HepG2 (cell line): ENCODE data around the gene STAMBPL1. TPM values are rescaled to one million over a fixed set of nuclear protein-coding genes. Genes with fewer than 3 reads are reported as not detected.

Experiments
- ATAC-seq: fragments of 200-7000 bp; cut with Tn5 transposase; 3 replicates; pipeline ENCODE4 v1.9.1; 2020; ENCODE audit warnings: mild to moderate bottlenecking, moderate library complexity
- BruUV-seq: library from RNA; stranded (reverse); fragments of 400-500 nt; replicated peaks from 2 replicates; lab custom pipeline; 2021; lab: Mats Ljungman, UMichigan
- CTCF ChIA-PET: fragments of 300-600 bp; formaldehyde crosslinking; extraction: SDS; loops from one replicate; lab custom pipeline; 2021; ENCODE audit warnings: low total read pairs, inconsistent platforms, low intra/inter-chr PET ratio; lab: Yijun Ruan, JAX
- POLR2A ChIA-PET: fragments of 350-600 bp; sonication (Branson Sonifier 250); formaldehyde crosslinking; loops from one replicate; lab custom pipeline; 2020; ENCODE audit warnings: antibody characterized with exemption, inconsistent platforms; lab: Yijun Ruan, JAX
- DNase-seq: peaks from one replicate; pipeline ENCODE4 v3.0.0-alpha.2; 2015; ENCODE audit warnings: low spot score
- FAIRE-seq: peaks from 3 replicates; lab custom pipeline; 2011; peaks lifted over from hg19 to GRCh38; lab: Jason Lieb, UNC
- H2AFZ ChIP-seq: one replicate; pipeline ENCODE4 v1.6.1; 2011; ENCODE audit warnings: low read length, inconsistent platforms
- H3K27ac ChIP-seq: fragments of 300-600 bp; 3 replicates; pipeline ENCODE4 v1.8.0; 2011; ENCODE audit warnings: mixed run types, mild to moderate bottlenecking, mixed read lengths, low read length, inconsistent platforms; ENCODE audit not compliant: insufficient read depth; ENCODE audit errors: extremely low read length
- H3K27me3 ChIP-seq, 2 experiments: fragments of 200-600 bp in 1 of 2; 2 replicates in 1 of 2; 3 replicates in 1 of 2; pipeline versions ENCODE4 v1.6.0 to v1.8.0; 2011; ENCODE audit warnings: low read length in 2 of 2, mild to moderate bottlenecking in 2 of 2, moderate library complexity in 2 of 2, inconsistent platforms in 1 of 2; ENCODE audit not compliant: insufficient read depth in 2 of 2, control insufficient read depth in 1 of 2
- H3K36me3 ChIP-seq, 2 experiments: fragments of 200-600 bp in 1 of 2; replicated peaks in 1 of 2; 2 replicates in 1 of 2; 3 replicates in 1 of 2; pipeline versions ENCODE4 v1.5.1 to v1.8.0; 2011; ENCODE audit warnings: low read length in 2 of 2, inconsistent platforms in 1 of 2; ENCODE audit not compliant: insufficient read depth in 2 of 2, control insufficient read depth in 1 of 2
- H3K4me1 ChIP-seq: 2 replicates; pipeline ENCODE4 v1.5.1; 2012; ENCODE audit warnings: low read length, inconsistent platforms; ENCODE audit not compliant: insufficient read depth
- H3K4me2 ChIP-seq: 2 replicates; pipeline ENCODE4 v1.6.0; 2011; ENCODE audit warnings: low read depth, low read length, inconsistent platforms
- H3K4me3 ChIP-seq, 3 experiments: fragments of 200-600 bp in 1 of 3; sonication (generic), shearing (Covaris generic) in 1 of 3; replicated peaks in 1 of 3; 2 replicates each; pipeline ENCODE4 v1.5.1; 2011 to 2016; ENCODE audit warnings: low read length in 3 of 3, inconsistent platforms in 2 of 3, low read depth in 2 of 3, mild to moderate bottlenecking in 2 of 3, control low read depth in 1 of 3, mixed read lengths in 1 of 3; ENCODE audit not compliant: insufficient read depth in 1 of 3
- H3K79me2 ChIP-seq: one replicate; pipeline ENCODE4 v1.6.1; 2011; ENCODE audit warnings: low read length, inconsistent platforms; ENCODE audit not compliant: insufficient read depth
- H3K9ac ChIP-seq: 2 replicates; pipeline ENCODE4 v1.6.0; 2011; ENCODE audit warnings: mild to moderate bottlenecking, low read depth, low read length, inconsistent platforms; ENCODE audit not compliant: insufficient read depth
- H3K9me3 ChIP-seq: 2 replicates; pipeline ENCODE4 v1.5.1; 2012; ENCODE audit warnings: mild to moderate bottlenecking, low read length
- H4K20me1 ChIP-seq: 2 replicates; pipeline ENCODE4 v1.6.0; 2011; ENCODE audit warnings: inconsistent platforms, mild to moderate bottlenecking, low read length, moderate library complexity; ENCODE audit not compliant: insufficient read depth
- FOXK2 ChIP-seq: fragments of 450-650 bp; IDR thresholded peaks from 2 replicates; pipeline ENCODE4 v1.6.1; 2016
- GFI1 ChIP-seq: sonication (generic); formaldehyde crosslinking; IDR thresholded peaks from 2 replicates; pipeline ENCODE4 v1.5.0; 2020; ENCODE audit warnings: missing genetic modification reagents, mild to moderate bottlenecking, borderline replicate concordance
- JDP2 ChIP-seq: sonication (generic); formaldehyde crosslinking; IDR thresholded peaks from 2 replicates; pipeline ENCODE4 v1.8.1; 2022; ENCODE audit warnings: missing genetic modification reagents, borderline replicate concordance
- SALL2 ChIP-seq: sonication (generic); formaldehyde crosslinking; IDR thresholded peaks from 2 replicates; pipeline ENCODE4 v1.8.1; 2023; ENCODE audit warnings: mild to moderate bottlenecking, missing genetic modification reagents, inconsistent platforms
- TSC22D2 ChIP-seq: sonication (generic); formaldehyde crosslinking; IDR thresholded peaks from 2 replicates; pipeline ENCODE4 v1.5.1; 2020; ENCODE audit warnings: missing genetic modification reagents, mild to moderate bottlenecking, borderline replicate concordance
- ZBTB44 ChIP-seq: sonication (generic); formaldehyde crosslinking; IDR thresholded peaks from 2 replicates; pipeline ENCODE4 v1.4.0; 2020; ENCODE audit warnings: missing genetic modification reagents
- ZFP90 ChIP-seq: sonication (generic); formaldehyde crosslinking; IDR thresholded peaks from 2 replicates; pipeline ENCODE4 v1.8.0; 2022; ENCODE audit warnings: missing genetic modification reagents, mild to moderate bottlenecking, inconsistent platforms, borderline replicate concordance
- ZNF503 ChIP-seq: sonication (generic); formaldehyde crosslinking; IDR thresholded peaks from 2 replicates; pipeline ENCODE4 v1.4.0; 2020; ENCODE audit warnings: missing genetic modification reagents
- ZNF883 ChIP-seq: sonication (generic); formaldehyde crosslinking; IDR thresholded peaks from 2 replicates; pipeline ENCODE4 v1.5.1; 2020; ENCODE audit warnings: mild to moderate bottlenecking, missing genetic modification reagents; ENCODE audit errors: not compliant biosample characterization
- WGBS: methylation state at CpG from one replicate; pipeline ENCODE4 v1.1.6; 2017; ENCODE audit warnings: low lambda C conversion rate; 5-methylcytosine and 5-hydroxymethylcytosine counted together
- in situ Hi-C: cut with HindIII; loops from 2 replicates; pipeline ENCODE4 v1.10.0; 2017; ENCODE audit warnings: low pct_unique_long_range_greater_than_20kb; ENCODE audit not compliant: extremely low pct_ligation_motif_present
- intact Hi-C: fragments of 100-400 bp; cut with micrococcal nuclease; formaldehyde crosslinking; loops from one replicate; pipeline ENCODE4 v1.10.0; 2022; ENCODE audit not compliant: unreplicated experiment
- polyA plus RNA-seq, 8 experiments: library from polyadenylated mRNA; depleted of rRNA in 3 of 8; stranded (reverse) in 7 of 8; unstranded in 1 of 8; fragments of >200 nt; fragmentation: Illumina TruSeq in 4 of 8; extraction: Trizol in 4 of 8; gene quantifications; 2 replicates each; pipeline versions ENCODE4 v1.2.1 to v1.2.3, GENCODE V29; 2011 to 2016; ENCODE audit warnings: low read depth in 4 of 8, missing spikeins in 1 of 8, mixed read lengths in 1 of 8; ENCODE audit not compliant: insufficient read depth in 1 of 8
- total RNA-seq, 5 experiments: library from RNA; depleted of rRNA; stranded (reverse); fragments of >200 nt; fragmentation: Illumina TruSeq; extraction: Trizol; gene quantifications; 2 replicates each; pipeline ENCODE4 v1.2.3, GENCODE V29; 2016; ENCODE audit warnings: low read depth in 1 of 5
- TF ChIP-seq, protein P1 (sequence below): sonication (generic); formaldehyde crosslinking; IDR thresholded peaks from 2 replicates; pipeline ENCODE4 v1.8.1; 2023; ENCODE audit warnings: missing genetic modification reagents, inconsistent platforms, borderline replicate concordance
- TF ChIP-seq, protein P2 (sequence below): sonication (generic); formaldehyde crosslinking; IDR thresholded peaks from 2 replicates; pipeline ENCODE4 v1.4.0; 2020; ENCODE audit warnings: missing genetic modification reagents, mild to moderate bottlenecking, borderline replicate concordance

The STAMBPL1 gene
- total and polyA plus RNA-seq, 2 of the 13 experiments (the other 11 are each of a cell fraction or from before 2014, with no cell fraction given): 1.4 to 1.5 TPM

DNA sequence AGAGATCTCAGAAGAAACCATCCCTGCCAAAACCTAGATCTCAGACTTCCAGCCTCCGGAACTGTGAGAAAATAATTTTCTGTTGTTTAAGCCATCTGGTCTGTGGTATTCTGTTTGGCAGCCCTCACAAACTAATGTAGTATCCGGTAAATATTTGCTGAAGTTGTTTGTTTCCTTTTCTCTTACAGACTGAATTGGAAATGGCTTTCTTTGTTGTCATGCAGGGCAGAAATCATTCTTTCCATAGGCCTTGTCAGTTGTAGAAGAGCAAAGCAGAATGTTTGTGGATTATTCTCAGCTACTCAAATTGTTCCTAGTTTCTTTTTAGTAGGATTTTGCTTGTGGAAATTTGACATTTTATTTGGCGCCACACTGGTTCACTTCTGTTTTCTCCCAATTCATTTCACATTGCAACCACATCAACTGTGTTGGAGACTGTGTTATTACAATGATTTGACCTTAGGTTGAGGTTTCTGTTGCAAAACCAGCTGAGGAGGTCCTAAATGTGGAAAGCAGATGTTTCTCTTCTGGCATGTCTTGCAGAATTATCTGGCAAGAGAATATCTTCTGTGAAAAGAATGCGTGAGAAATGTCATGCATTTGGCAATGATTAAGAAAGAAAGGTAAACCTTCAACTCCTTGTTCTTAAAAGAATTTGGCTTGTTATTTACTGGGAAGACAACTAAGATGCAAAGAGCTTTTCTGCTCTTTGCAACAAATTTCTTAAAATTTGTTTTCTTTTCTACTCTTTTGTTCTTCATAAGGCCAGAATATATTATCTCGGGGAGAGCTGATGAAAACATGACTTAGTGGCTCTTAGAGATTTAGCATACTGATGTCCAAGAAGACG, 46.7 kb downstream of the STAMBPL1 start:
- no TSS peak for BruUV-seq
- Histone ChIP-seq H3K4me2 (no peak overlapping the region), H3K79me2 (no peaks in the 10 kb centered on the region), H3K4me1 (no peaks in the 10 kb centered on the region), H4K20me1 (no peaks in the 10 kb centered on the region), H3K4me3 (no peak overlapping the region), H3K36me3 (no peaks in the 10 kb centered on the region), H3K27ac (no peak overlapping the region), H3K9ac (no peak overlapping the region), H2AFZ (no peak overlapping the region), H3K27me3 (no peaks in the 10 kb centered on the region), H3K9me3 (no peaks in the 10 kb centered on the region)
- 75% methylated on average over 6 of the region's 6 CpGs for WGBS
- ATAC-seq (no peak), FAIRE-seq (no peak), DNase-seq (no peak)
- in situ Hi-C loops (no loop called here), intact Hi-C loops (no loop called here)
- ChIA-PET CTCF (no interaction called here), POLR2A (no interaction called here)
- TF ChIP-seq ZNF503 (CRISPR knock-in tag): no peak
- TF ChIP-seq, protein P1, sequence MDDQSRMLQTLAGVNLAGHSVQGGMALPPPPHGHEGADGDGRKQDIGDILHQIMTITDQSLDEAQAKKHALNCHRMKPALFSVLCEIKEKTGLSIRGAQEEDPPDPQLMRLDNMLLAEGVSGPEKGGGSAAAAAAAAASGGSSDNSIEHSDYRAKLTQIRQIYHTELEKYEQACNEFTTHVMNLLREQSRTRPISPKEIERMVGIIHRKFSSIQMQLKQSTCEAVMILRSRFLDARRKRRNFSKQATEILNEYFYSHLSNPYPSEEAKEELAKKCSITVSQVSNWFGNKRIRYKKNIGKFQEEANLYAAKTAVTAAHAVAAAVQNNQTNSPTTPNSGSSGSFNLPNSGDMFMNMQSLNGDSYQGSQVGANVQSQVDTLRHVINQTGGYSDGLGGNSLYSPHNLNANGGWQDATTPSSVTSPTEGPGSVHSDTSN (CRISPR knock-in tag): no peak
- no peak for TF ChIP-seq GFI1
- no peak for TF ChIP-seq SALL2 (CRISPR knock-in tag)
- no peak for TF ChIP-seq TSC22D2 (CRISPR knock-in tag)
- no peak for TF ChIP-seq ZNF883 (CRISPR knock-in tag)
- no peak for TF ChIP-seq ZFP90 (CRISPR knock-in tag)
- TF ChIP-seq JDP2 (CRISPR knock-in tag): no peak
- no peak for TF ChIP-seq FOXK2
- TF ChIP-seq ZBTB44 (CRISPR knock-in tag): no peak
- TF ChIP-seq, protein P2, sequence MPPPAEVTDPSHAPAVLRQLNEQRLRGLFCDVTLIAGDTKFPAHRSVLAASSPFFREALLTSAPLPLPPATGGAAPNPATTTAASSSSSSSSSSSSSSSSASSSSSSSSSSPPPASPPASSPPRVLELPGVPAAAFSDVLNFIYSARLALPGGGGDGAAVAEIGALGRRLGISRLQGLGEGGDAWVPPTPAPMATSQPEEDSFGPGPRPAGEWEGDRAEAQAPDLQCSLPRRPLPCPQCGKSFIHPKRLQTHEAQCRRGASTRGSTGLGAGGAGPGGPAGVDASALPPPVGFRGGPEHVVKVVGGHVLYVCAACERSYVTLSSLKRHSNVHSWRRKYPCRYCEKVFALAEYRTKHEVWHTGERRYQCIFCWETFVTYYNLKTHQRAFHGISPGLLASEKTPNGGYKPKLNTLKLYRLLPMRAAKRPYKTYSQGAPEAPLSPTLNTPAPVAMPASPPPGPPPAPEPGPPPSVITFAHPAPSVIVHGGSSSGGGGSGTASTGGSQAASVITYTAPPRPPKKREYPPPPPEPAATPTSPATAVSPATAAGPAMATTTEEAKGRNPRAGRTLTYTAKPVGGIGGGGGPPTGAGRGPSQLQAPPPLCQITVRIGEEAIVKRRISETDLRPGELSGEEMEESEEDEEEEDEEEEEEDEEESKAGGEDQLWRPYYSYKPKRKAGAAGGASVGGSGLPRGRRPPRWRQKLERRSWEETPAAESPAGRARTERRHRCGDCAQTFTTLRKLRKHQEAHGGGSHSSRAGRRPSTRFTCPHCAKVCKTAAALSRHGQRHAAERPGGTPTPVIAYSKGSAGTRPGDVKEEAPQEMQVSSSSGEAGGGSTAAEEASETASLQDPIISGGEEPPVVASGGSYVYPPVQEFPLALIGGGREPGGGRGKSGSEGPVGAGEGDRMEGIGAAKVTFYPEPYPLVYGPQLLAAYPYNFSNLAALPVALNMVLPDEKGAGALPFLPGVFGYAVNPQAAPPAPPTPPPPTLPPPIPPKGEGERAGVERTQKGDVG (CRISPR knock-in tag): no peak
